HepG2 (cell line): ENCODE results near the gene C11orf54. TPM values are rescaled to one million over a fixed set of nuclear protein-coding genes. Genes with fewer than 3 reads are reported as not detected.
A peak's percentile ranks its signal among the peaks of the same experiment; 100 is the strongest.

Experiments used
- ATAD3A ChIP-seq: sonication (generic); formaldehyde crosslinking; IDR thresholded peaks from 2 replicates; pipeline ENCODE4 v1.4.0; 2020; ENCODE audit warnings: missing genetic modification reagents
- BATF2 ChIP-seq: sonication (generic); formaldehyde crosslinking; IDR thresholded peaks from 2 replicates; pipeline ENCODE4 v1.8.0; 2022; ENCODE audit warnings: mild to moderate bottlenecking, missing genetic modification reagents, moderate library complexity
- CBX1 ChIP-seq: IDR thresholded peaks from one replicate; pipeline ENCODE4 v1.6.1; 2016; ENCODE audit warnings: antibody characterized with exemption, low read depth
- EZH2 ChIP-seq: conservative IDR thresholded peaks from 2 replicates; pipeline ENCODE4 v1.6.1; 2012; ENCODE audit warnings: mild to moderate bottlenecking, low read depth, low read length, moderate library complexity
- FOSL1 ChIP-seq: sonication (generic); formaldehyde crosslinking; IDR thresholded peaks from 2 replicates; pipeline ENCODE4 v1.9.0; 2021; ENCODE audit warnings: missing genetic modification reagents, borderline replicate concordance
- GMEB2 ChIP-seq: IDR thresholded peaks from 2 replicates; pipeline ENCODE4 v1.6.1; 2016; ENCODE audit warnings: missing biosample characterization, missing genetic modification reagents, low read depth
- MIXL1 ChIP-seq: IDR thresholded peaks from 2 replicates; pipeline ENCODE4 v1.6.1; 2016
- REXO4 ChIP-seq: sonication (generic); formaldehyde crosslinking; IDR thresholded peaks from 2 replicates; pipeline ENCODE4 v1.8.0; 2022; ENCODE audit warnings: missing genetic modification reagents, mild to moderate bottlenecking, borderline replicate concordance
- TCF7 ChIP-seq: sonication (generic); IDR thresholded peaks from 2 replicates; pipeline ENCODE4 v1.6.1; 2016; ENCODE audit warnings: antibody characterized with exemption, low read depth
- TFE3 ChIP-seq: IDR thresholded peaks from 2 replicates; pipeline ENCODE4 v1.6.1; 2016
- THYN1 ChIP-seq: sonication (generic); formaldehyde crosslinking; IDR thresholded peaks from 2 replicates; pipeline ENCODE4 v1.8.1; 2023; ENCODE audit warnings: low read depth, mild to moderate bottlenecking, moderate library complexity, missing genetic modification reagents, borderline replicate concordance
- TRIM24 ChIP-seq: sonication (generic); formaldehyde crosslinking; IDR thresholded peaks from 2 replicates; pipeline ENCODE4 v1.8.0; 2022; ENCODE audit warnings: mild to moderate bottlenecking, missing genetic modification reagents
- ZBTB21 ChIP-seq: sonication (generic); formaldehyde crosslinking; IDR thresholded peaks from 2 replicates; pipeline ENCODE4 v1.4.0; 2020; ENCODE audit warnings: missing genetic modification reagents
- ZMAT3 ChIP-seq: sonication (generic); formaldehyde crosslinking; conservative IDR thresholded peaks from 2 replicates; pipeline ENCODE4 v1.7.0; 2021; ENCODE audit warnings: missing genetic modification reagents
- ZNF143 ChIP-seq: sonication (generic); formaldehyde crosslinking; IDR thresholded peaks from 2 replicates; pipeline ENCODE4 v1.4.0; 2020; ENCODE audit warnings: missing genetic modification reagents
- ZNF224 ChIP-seq: sonication (generic); formaldehyde crosslinking; IDR thresholded peaks from 2 replicates; pipeline ENCODE4 v1.5.0; 2020; ENCODE audit warnings: mild to moderate bottlenecking, missing genetic modification reagents
- ZNF251 ChIP-seq: sonication (generic); formaldehyde crosslinking; IDR thresholded peaks from 2 replicates; pipeline ENCODE4 v1.9.0; 2021; ENCODE audit warnings: mild to moderate bottlenecking, missing genetic modification reagents
- ZNF350 ChIP-seq: sonication (generic); formaldehyde crosslinking; IDR thresholded peaks from 2 replicates; pipeline ENCODE4 v1.4.0; 2020; ENCODE audit warnings: mild to moderate bottlenecking, low read depth, missing genetic modification reagents, borderline replicate concordance
- ZNF770 ChIP-seq: sonication (generic); formaldehyde crosslinking; IDR thresholded peaks from 2 replicates; pipeline ENCODE4 v1.5.0; 2020; ENCODE audit warnings: mild to moderate bottlenecking, missing genetic modification reagents
- ZSCAN9 ChIP-seq: IDR thresholded peaks from 2 replicates; pipeline ENCODE4 v1.6.1; 2016; ENCODE audit warnings: borderline replicate concordance
- polyA plus RNA-seq, 8 experiments: library from polyadenylated mRNA; depleted of rRNA in 3 of 8; stranded (reverse) in 7 of 8; unstranded in 1 of 8; fragments of >200 nt; fragmentation: Illumina TruSeq in 4 of 8; extraction: Trizol in 4 of 8; gene quantifications; 2 replicates each; pipeline versions ENCODE4 v1.2.1 to v1.2.3, GENCODE V29; 2011 to 2016; ENCODE audit warnings: low read depth in 4 of 8, missing spikeins in 1 of 8, mixed read lengths in 1 of 8; ENCODE audit not compliant: insufficient read depth in 1 of 8
- total RNA-seq, 5 experiments: library from RNA; depleted of rRNA; stranded (reverse); fragments of >200 nt; fragmentation: Illumina TruSeq; extraction: Trizol; gene quantifications; 2 replicates each; pipeline ENCODE4 v1.2.3, GENCODE V29; 2016; ENCODE audit warnings: low read depth in 1 of 5

Gene C11orf54
- total and polyA plus RNA-seq, 2 of the 13 experiments (the other 11 are each of a cell fraction or from before 2014, with no cell fraction given) = 42.7 to 50.1 TPM

- TF ChIP-seq ZSCAN9 (no peak), TFE3 (peak; percentile 53), ZMAT3 (CRISPR knock-in tag) (peak; percentile 75; the same call in 1 of the 2 replicates), ZNF224 (CRISPR knock-in tag) (no peak), FOSL1 (CRISPR knock-in tag) (peak; percentile 55; the same call in 1 of the 2 replicates), EZH2 (no peak), MIXL1 (CRISPR knock-in tag) (peak; percentile 20; the same call in 1 of the 2 replicates), ZNF770 (0 out of 2 replicates have a peak, but pooled peaks have one; percentile 4), GMEB2 (CRISPR knock-in tag) (no peak), THYN1 (no peak), BATF2 (CRISPR knock-in tag) (peak; percentile 75), ATAD3A (CRISPR knock-in tag) (no peak), ZNF143 (CRISPR knock-in tag) (peak; percentile 79), CBX1 (no peak), REXO4 (CRISPR knock-in tag) (no peak), TRIM24 (CRISPR knock-in tag) (no peak), ZNF350 (peak; percentile 82; the same call in 1 of the 2 replicates), ZBTB21 (CRISPR knock-in tag) (peak; percentile 58; the same call in 1 of the 2 replicates), TCF7 (no peak), ZNF251 (CRISPR knock-in tag) (no peak)
Observed at GRCh38 chr11:93784145-93784934, 42.9 kb downstream of the C11orf54 start, which contains the start of gene MED17 (continued).
